Stimulated activated naive CD4-positive, alpha-beta T cell treated with Interleukin-2 at 50 U/mL for 16 hours (primary cell): Measurements from ENCODE around the gene ZNF765.
"Not testable (repeated sequence)": the region's sequence is repeated elsewhere in the genome, so short reads cannot be mapped to it uniquely, and the experiment has no call there.

ENCODE experiments used
- DNase-seq: peaks from one replicate; lab custom pipeline; 2025; lab: John Stamatoyannopoulos, UW

Gene ZNF765

DNA sequence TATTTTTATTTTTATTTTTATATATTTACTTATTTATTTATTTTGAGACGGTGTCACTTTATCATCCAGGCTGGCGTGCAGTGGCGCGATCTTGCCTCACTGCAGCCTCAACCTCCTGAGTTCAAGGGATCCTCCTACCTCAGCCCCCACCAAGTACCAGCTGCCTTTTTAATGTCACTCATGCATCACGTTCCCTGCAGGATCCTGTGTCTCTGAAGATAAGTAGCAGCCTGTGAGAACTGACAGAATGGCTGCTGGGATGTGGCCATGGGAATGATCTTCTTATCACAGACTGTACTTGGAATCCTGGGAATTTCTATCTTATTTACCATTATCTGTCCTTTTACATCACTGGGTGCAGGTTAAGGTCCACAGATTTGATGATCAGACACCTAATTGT lies 27.6 kb downstream of the ZNF765 start:
- DNase-seq, result no peak

- not testable (repeated sequence) for DNase-seq
Observed at GRCh38 chr19:53423074-53423473, 28.1 kb downstream of the ZNF765 start.

DNA sequence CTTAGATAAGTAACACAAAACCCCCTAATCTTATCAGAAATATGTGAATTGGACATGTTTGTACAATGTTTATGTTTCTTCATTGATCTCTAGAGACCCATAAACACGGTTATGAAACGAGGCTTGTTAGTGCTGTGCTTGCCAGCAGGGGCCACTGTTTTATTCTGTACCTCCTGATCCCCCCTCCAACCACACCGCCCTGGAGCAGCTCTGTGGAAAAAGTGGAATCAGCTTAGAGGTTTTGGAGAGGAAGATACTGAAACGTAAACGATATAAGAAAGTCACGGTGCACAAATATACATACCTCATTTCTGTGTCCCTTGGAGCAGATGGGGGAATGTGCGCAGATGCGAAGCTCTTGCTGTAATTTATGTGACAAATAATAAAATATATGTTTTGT lies 28.7 kb downstream of the ZNF765 start:
- DNase-seq, result not testable (repeated sequence)

DNA sequence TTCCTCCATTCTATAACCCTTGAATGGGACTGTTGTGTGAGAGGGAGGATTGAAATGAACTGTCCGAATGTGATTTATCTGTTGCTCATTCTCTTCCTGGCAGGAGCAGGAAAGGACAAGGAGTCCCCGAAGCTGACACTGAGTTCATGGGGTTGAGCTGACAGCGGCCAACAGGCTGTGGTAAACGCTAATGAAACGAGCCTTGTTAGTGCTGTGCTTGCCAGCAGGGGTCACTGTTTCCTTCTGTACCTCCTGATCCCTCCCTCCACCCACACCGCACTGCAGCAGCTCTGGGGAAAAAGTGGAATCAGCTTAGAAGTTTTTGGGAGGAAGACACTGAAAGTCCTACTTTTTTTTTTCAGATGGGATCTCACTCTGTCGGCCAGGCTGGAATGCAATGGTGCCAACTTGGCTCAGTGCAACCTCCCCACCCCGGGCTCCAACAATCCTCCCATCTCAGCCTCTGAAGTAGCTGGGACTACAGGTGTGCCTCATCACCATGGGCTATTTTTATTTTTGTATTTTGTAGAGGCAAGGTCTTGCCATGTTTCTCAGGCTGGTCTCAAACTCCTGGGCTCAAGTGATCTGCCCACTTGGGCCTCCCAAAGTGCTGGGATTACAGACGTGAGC lies 30.1 kb downstream of the ZNF765 start:
- DNase-seq, result peak; percentile 34

DNA sequence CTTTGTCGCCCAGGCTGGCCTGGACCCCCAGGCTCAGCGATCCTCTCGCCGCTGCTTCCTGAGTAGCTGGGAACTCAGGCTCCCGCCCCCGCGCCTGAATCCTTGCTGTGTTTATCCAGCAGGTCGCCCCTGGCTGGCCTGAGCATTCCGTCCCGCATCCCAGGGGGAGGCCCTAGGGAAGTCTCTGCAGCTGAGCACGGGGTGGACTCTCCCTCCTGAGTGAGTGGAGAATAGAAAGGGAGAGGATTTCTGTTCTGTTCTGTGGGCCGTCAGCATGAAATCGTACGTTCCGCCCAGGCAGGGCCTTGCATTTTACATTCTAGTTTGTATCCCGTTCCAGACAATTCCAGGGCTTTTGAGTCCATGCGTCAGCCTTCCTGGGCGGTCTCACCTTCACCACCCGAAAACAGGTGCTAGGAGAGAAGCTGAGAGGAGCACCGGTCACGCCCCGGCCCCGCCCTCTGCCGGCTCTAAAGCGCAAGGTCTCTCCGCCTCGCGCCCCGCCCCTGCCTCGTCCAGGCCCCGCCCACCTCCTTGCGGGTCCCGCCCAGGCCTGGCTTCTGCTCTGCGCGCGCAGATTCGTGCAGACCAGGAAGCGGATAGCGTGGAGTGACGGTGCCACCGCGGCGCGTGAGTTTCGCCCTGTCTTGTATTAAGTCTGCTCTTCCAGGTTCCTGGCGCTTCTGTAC lies 36.6 kb downstream of the ZNF765 start, which contains the start of gene ZNF761:
TSS of gene ZNF761 (plus strand) at position 586 of the 689 bp plus-strand sequence. CDS start 15,285 bp downstream, outside the sequence.
- peak; percentile 92 for DNase-seq

GRCh38 chr19:53432088-53432661 lies 37.2 kb downstream of the ZNF765 start:
- DNase-seq, result no peak

- DNase-seq, result not testable (repeated sequence)
Observed at GRCh38 chr19:53443809-53444208, 48.9 kb downstream of the ZNF765 start.

DNA sequence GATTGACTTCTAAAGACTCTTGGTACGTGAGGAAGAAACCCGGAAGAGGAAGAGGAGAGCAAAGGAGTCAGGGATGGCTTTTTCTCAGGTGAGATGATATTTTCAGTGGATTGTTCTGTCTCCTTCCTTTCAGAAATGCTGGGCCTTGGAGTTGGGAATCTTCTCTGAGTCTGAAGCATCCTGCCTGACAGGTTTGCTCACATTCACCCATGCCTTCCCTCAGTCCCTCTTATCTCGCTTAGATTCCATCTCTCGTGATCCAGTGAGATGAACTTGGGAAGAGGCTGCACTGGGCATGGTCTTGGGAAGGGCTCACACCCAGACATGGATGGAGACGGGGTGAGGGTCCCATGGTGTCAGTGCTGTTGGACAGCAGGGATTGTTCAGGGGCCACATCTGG lies 52.2 kb downstream of the ZNF765 start:
- DNase-seq, result not testable (repeated sequence)

- no peak for DNase-seq
Observed at GRCh38 chr19:53455828-53456227, 60.9 kb downstream of the ZNF765 start.

DNA sequence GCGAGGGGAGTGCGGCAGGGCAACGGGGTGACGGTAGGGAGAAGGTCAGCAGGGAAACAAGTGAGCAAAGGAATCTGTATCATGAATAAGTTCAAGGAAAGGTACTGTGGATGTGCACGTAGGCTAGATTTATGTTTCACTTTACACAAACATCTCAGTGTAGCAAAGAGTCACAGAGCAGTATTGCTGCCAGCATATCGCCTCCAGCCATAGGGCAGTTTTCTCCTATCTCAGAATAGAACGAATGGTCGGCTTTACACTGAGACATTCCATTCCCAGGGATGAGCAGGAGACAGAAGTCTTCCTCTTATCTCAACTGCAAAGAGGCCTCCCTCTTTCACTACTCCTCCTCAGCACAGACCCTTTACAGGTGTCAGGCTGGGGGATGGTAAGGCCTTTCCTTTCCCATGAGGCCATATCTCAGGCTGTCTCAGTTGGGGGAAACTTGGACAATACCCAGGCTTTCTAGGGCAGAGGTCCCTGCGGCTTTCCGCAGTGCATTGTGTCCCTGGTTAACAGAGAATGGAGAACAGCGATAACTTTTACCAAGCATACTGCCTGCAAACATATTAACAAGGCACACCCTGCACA lies 65.3 kb downstream of the ZNF765 start:
- not testable (repeated sequence) for DNase-seq

- DNase-seq, result no peak
Observed at GRCh38 chr19:53461866-53462265, 66.9 kb downstream of the ZNF765 start.

- no peak for DNase-seq
Observed at GRCh38 chr19:53462861-53463260, 67.9 kb downstream of the ZNF765 start.

GRCh38 chr19:53463263-53463662 lies 68.3 kb downstream of the ZNF765 start:
- DNase-seq, result no peak

- DNase-seq, result no peak
Observed at GRCh38 chr19:53466726-53467484, 72.0 kb downstream of the ZNF765 start.

GRCh38 chr19:53467485-53468262 lies 72.7 kb downstream of the ZNF765 start, which contains the start of gene ZNF813:
ZNF813 (plus strand) TSS chr19:53467733; CDS start chr19:53483823, 16,090 bp downstream.
- DNase-seq, result peak; percentile 92

- not testable (repeated sequence) for DNase-seq
Observed at GRCh38 chr19:53468628-53469027, 73.7 kb downstream of the ZNF765 start.

DNA sequence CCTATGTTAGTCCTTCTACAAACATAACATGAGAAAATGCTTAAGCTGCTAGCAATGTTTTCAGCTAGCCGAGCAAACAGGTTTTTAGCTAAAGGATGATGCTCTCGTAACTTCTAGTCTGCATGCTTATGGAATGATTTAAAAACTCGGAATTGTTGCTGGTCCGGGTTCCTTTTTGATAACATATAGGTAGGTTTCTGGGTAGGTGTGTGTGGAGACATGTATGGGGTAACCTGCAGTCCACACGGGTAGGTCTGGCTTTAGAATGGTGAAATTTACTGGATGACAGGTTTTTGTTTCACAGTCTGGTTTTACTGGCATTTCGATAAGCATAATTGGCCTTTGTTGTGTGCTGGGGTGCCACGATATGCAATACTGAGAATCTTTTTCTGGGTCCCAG lies 77.0 kb downstream of the ZNF765 start:
- DNase-seq, result no peak

- not testable (repeated sequence) for DNase-seq
Observed at GRCh38 chr19:53474832-53475231, 79.9 kb downstream of the ZNF765 start.

DNA sequence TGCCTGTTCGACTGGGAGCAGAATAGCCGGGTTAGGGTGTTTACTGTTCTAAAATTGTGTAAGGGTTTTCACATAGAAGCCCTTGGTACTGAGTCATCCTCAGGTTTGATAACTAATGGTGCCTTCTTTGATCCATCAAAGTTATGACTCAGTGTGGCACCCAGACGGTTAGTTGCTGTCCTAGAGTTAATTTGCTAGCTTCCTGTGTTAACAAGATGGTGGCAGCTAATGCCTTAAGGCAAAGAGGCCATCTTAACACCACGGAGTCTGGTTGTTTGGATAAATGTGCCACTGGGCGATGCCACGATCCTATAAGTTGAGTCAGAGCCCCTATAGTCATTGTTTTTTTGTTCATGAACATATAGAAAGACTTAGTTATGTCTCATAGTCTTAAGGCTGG lies 80.5 kb downstream of the ZNF765 start:
- DNase-seq, result not testable (repeated sequence)
